ENCODE results near the gene VENTX.
A peak's percentile ranks its signal among the peaks of the same experiment; 100 is the strongest.

VENTX gene

DNA sequence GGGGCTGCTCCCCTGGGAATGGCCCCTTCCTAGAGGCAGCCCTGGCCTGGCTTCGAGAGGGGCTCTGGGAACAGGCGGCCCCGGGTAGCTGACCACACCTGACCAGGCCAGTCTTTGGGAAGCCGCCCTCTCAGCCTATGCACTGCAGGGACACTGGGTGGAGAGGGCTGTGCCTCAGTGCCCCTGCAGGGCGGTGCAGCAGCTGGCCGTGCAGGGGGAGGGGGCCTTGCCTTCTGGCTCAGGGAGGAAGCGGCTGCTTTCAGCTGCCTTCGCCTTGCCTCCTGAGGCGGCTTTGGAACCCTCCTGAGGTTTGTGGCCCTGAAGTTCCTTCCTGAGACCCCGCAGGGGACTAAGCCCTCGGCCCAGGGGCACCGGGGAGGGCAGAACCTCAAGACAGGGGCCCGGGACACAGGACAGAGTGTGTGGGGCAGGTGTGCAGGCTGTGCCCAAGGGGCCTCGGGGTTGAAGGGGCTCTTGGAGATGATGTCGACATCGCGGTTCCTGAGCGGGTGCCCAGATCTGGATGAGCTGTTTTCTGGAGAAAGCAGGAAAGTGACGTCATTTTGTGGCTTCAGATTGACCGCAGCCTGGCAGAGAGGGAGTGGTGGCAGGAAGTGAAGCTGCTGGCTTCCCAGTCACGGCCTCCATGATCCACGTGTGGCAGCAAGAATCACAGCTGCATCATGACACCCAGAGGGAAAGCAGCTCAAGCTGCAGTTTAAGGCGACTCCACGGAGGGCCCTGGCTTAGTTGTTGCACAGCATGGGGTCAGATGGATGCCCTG is 21.4 kb downstream of the VENTX start:
- TF ChIP-seq, protein P1, sequence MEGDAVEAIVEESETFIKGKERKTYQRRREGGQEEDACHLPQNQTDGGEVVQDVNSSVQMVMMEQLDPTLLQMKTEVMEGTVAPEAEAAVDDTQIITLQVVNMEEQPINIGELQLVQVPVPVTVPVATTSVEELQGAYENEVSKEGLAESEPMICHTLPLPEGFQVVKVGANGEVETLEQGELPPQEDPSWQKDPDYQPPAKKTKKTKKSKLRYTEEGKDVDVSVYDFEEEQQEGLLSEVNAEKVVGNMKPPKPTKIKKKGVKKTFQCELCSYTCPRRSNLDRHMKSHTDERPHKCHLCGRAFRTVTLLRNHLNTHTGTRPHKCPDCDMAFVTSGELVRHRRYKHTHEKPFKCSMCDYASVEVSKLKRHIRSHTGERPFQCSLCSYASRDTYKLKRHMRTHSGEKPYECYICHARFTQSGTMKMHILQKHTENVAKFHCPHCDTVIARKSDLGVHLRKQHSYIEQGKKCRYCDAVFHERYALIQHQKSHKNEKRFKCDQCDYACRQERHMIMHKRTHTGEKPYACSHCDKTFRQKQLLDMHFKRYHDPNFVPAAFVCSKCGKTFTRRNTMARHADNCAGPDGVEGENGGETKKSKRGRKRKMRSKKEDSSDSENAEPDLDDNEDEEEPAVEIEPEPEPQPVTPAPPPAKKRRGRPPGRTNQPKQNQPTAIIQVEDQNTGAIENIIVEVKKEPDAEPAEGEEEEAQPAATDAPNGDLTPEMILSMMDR (IDR thresholded peaks at IDR 0.05; ENCODE audit: insufficient read depth, missing control alignments): no peak
- DNase-seq (ENCODE audit: insufficient read length, low spot score) (no peak), FAIRE-seq (no peak)

DNA sequence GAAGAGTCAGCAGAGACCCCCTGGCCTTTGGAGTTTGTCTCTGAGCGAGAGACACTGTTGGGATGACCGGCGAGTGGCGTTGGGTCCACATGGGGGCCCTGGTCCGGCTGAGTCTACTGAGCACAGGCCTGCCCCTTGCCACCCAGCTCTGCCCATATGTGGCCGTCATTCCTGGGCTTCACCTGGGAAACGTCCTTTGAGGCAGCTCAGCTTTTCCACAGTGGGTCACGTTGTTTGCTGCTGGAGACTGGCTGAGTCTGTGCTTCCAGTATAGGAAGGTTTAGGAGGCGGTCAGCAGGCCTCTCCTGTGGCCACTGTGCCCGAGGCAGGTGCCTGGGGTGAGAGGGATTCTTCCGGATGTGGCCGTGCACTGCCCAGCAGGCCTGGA is 21.9 kb downstream of the VENTX start:
- TF ChIP-seq, protein P1 (IDR thresholded peaks at IDR 0.05; ENCODE audit: insufficient read depth, missing control alignments): no peak
- FAIRE-seq: no peak

DNA sequence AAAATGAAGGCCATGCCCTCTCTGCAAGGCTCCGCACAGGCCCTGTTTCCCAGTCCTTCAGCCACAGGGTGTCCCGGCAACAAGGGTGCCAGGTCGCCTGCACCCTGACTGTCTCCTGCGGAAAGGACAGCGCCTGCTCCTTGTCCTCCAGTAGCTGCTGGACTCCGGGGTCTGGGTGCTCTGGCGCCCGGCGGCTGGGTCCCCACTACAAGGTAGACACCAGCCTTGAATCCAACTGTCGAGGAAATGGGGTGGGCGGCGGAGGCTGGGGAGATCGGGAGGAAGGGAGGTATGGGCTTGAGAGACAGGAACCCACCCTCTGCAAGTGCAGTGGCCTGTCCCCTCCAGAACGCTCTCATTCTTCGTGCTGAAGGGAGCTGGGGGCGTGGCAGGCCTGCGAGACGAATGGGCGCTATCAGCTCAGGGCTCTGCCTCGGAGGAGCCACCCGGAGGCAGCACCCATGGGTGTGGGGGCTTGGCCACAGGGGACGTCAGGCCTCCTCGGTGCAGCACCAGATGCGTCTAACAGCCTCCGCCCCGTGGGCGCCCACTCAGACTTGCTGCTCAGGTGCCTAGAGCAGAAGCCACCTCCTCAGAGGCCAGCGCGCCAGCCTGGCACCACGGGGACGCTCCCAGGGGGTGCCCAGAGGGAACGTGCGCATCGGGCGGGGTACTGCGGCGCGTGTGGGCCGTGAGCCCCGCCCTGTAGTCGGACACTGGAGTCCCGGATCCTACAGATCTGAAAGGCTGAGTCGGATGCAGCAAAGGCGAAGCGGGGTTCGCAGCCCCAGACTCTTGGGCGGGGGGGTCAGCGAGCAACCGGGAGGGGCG is 23.5 kb downstream of the VENTX start:
- FAIRE-seq (no peak), DNase-seq (ENCODE audit: insufficient read length, low spot score) (peak; percentile 43)
- TF ChIP-seq, protein P1 (IDR thresholded peaks at IDR 0.05; ENCODE audit: insufficient read depth, missing control alignments): no peak

More for the DNA sequence above, 21.9 kb downstream of the VENTX start:
- no peak for DNase-seq (ENCODE audit: insufficient read length, low spot score)

DNA sequence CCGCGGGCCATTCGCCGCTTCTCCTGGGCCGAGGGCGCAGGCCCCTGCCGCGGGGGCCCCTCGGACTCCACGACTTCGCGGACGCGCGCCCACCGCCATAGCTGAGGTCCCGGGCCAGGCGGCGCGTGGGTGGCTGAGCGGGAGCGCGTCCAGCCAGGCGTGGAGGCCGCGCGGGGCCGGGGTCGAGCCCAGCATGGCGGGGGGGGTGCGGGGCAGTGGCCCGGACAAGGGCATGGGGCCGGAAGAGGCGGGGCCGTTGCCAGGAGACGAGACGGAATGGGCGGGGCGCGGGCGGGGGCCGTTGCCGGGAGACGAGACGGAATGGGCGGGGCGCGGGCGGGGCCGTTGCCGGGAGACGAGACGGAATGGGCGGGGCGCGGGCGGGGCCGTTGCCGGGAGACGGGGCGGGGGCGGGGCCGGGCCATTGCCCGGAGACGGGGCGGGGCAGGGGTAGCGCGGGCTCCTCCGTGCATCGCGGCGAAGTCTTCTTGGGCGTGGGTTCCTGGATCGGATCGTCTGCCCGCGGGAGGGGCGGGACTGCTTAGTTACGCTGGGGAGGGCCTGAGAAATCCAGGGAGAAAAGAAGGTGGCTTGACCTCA is 24.2 kb downstream of the VENTX start:
- TF ChIP-seq, protein P1 (IDR thresholded peaks at IDR 0.05; ENCODE audit: insufficient read depth, missing control alignments): no peak
- DNase-seq (ENCODE audit: insufficient read length, low spot score): peak; percentile 79
- FAIRE-seq: no peak

DNA sequence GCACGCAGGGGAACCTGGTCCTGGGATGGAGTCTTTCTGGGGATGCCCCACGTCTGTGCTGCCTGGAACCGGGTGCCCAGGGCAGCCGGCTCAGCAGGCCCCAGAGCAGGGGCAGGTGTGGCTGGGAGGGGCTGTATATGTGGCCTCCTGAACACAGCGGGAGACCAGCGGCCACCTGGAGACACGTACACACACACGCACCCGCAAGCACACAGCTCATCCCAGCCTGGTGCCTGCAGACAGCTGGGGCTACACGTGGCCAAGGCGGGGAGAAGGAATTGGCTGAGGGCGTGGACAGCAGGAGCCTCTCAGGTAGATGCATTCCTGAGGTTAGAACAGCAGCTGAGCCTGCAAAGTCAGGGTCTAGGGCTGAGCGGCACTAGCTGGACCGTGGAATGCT is 25.0 kb downstream of the VENTX start:
- TF ChIP-seq, protein P1 (IDR thresholded peaks at IDR 0.05; ENCODE audit: insufficient read depth, missing control alignments): no peak
- DNase-seq (ENCODE audit: insufficient read length, low spot score): no peak
- no peak for FAIRE-seq

DNA sequence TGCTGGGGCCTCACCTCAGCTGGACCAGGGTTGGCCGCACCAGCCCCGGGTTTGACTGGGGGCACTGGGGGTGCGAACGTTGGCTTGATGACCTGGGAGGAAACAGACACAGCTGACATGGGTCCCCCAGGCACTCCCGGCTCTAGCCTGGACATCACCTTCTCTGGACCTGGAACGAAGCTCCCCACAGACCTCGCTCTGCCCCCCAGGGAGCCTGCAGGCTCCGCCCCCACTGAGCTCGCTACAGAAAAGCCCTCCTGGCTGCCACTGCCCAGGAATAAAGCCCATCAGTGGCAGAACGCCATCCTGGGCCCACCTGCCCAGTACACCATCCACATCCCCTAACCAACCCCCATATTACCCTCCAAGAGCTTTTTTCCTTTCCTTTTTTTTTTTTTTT is 26.0 kb downstream of the VENTX start:
- TF ChIP-seq, protein P1 (IDR thresholded peaks at IDR 0.05; ENCODE audit: insufficient read depth, missing control alignments): no peak
- DNase-seq (ENCODE audit: insufficient read length, low spot score) (no peak), FAIRE-seq (no peak)
